SK-N-SH (cell line): Measurements from ENCODE around the gene PRPF40A. TPM values are rescaled to one million over a fixed set of nuclear protein-coding genes. Genes with fewer than 3 reads are reported as not detected.

Source experiments
- CTCF ChIA-PET: fragments of 300-600, 350-600 bp; formaldehyde crosslinking; extraction: SDS; loops from one replicate; lab custom pipeline; 2021; lab: Yijun Ruan, JAX
- POLR2A ChIA-PET: fragments of 350-600 bp; sonication (Branson Sonifier 250); formaldehyde crosslinking; extraction: SDS; loops from one replicate; lab custom pipeline; 2020; ENCODE audit warnings: antibody characterized with exemption, inconsistent platforms; lab: Yijun Ruan, JAX
- DNase-seq: peaks from one replicate; pipeline ENCODE4 v3.0.0; 2012
- H2AFZ ChIP-seq: fragments of 200-600 bp; sonication (generic); 2 replicates; pipeline ENCODE4 v1.8.1; 2016; ENCODE audit warnings: antibody characterized with exemption, mild to moderate bottlenecking, low read depth
- H3F3A ChIP-seq: fragments of 200-600 bp; sonication (generic); replicated peaks from 2 replicates; pipeline ENCODE3; 2016; ENCODE audit warnings: antibody characterized with exemption, mild to moderate bottlenecking; ENCODE audit not compliant: insufficient read depth
- H3K27ac ChIP-seq, 2 experiments: fragments of 200-500 bp in 1 of 2; fragments of 200-600 bp in 1 of 2; sonication (Bioruptor generic) in 1 of 2; sonication (generic), shearing (Covaris generic) in 1 of 2; 2 replicates each; pipeline versions ENCODE4 v1.5.1 to v1.6.1; 2014 to 2016; ENCODE audit warnings: low read depth in 2 of 2, inconsistent platforms in 1 of 2, low read length in 1 of 2, mild to moderate bottlenecking in 1 of 2, mixed read lengths in 1 of 2
- H3K27me3 ChIP-seq: fragments of 200-600 bp; sonication (generic), shearing (Covaris generic); 2 replicates; pipeline ENCODE4 v1.6.1; 2016; ENCODE audit warnings: mixed run types; ENCODE audit not compliant: insufficient read depth
- H3K36me3 ChIP-seq, 2 experiments: fragments of 200-500 bp in 1 of 2; fragments of 200-600 bp in 1 of 2; sonication (Bioruptor generic) in 1 of 2; sonication (generic) in 1 of 2; replicated peaks in 1 of 2; 2 replicates each; pipeline versions ENCODE3 to v1.5.1; 2014 to 2016; ENCODE audit warnings: low read length in 1 of 2, mild to moderate bottlenecking in 1 of 2; ENCODE audit not compliant: insufficient read depth in 2 of 2, control insufficient read depth in 1 of 2
- H3K4me1 ChIP-seq, 2 experiments: fragments of 200-500 bp in 1 of 2; fragments of 200-600 bp in 1 of 2; sonication (Bioruptor generic) in 1 of 2; sonication (generic), shearing (Covaris generic) in 1 of 2; 2 replicates each; pipeline versions ENCODE4 v1.5.1 to v1.6.1; 2014 to 2016; ENCODE audit warnings: low read depth in 1 of 2, low read length in 1 of 2, mixed run types in 1 of 2; ENCODE audit not compliant: insufficient read depth in 2 of 2, control insufficient read depth in 1 of 2
- H3K4me2 ChIP-seq: fragments of 200-600 bp; sonication (generic), shearing (Covaris generic); 2 replicates; pipeline ENCODE4 v1.6.1; 2017; ENCODE audit warnings: mixed run types
- H3K4me3 ChIP-seq, 2 experiments: fragments of 200-500 bp in 1 of 2; fragments of 200-600 bp in 1 of 2; sonication (Bioruptor generic) in 1 of 2; sonication (generic), shearing (Covaris generic) in 1 of 2; 2 replicates each; pipeline versions ENCODE4 v1.5.1 to v1.8.1; 2014 to 2016; ENCODE audit warnings: low read depth in 2 of 2, inconsistent platforms in 1 of 2, low read length in 1 of 2, mild to moderate bottlenecking in 1 of 2, mixed read lengths in 1 of 2, moderate library complexity in 1 of 2
- H3K79me2 ChIP-seq: fragments of 200-600 bp; sonication (generic); 2 replicates; pipeline ENCODE4 v1.8.1; 2017; ENCODE audit warnings: mild to moderate bottlenecking; ENCODE audit not compliant: insufficient read depth
- H3K9ac ChIP-seq: fragments of 200-600 bp; sonication (generic); 2 replicates; pipeline ENCODE4 v1.6.1; 2017; ENCODE audit warnings: mixed run types
- H3K9me2 ChIP-seq: fragments of 200-600 bp; sonication (generic); 2 replicates; pipeline ENCODE4 v1.6.1; 2017; ENCODE audit warnings: mixed run types
- H3K9me3 ChIP-seq: fragments of 200-600 bp; sonication (generic); 2 replicates; pipeline ENCODE4 v1.6.1; 2017; ENCODE audit warnings: mixed run types, mild to moderate bottlenecking, moderate library complexity
- H4K20me1 ChIP-seq: fragments of 200-600 bp; sonication (generic); 2 replicates; pipeline ENCODE4 v1.6.1; 2017; ENCODE audit warnings: mild to moderate bottlenecking, mixed run types; ENCODE audit not compliant: insufficient read depth
- GATA2 ChIP-seq: sonication (generic); formaldehyde crosslinking; IDR thresholded peaks from 2 replicates; pipeline ENCODE4 v1.5.0; 2020; ENCODE audit warnings: mild to moderate bottlenecking, missing genetic modification reagents
- MEF2A ChIP-seq: IDR thresholded peaks from 2 replicates; pipeline ENCODE4 v1.4.0; 2012; ENCODE audit warnings: low read depth, borderline replicate concordance
- MXI1 ChIP-seq: IDR thresholded peaks from 2 replicates; pipeline ENCODE4 v1.6.1; 2012; ENCODE audit warnings: mild to moderate bottlenecking, low read depth, low read length, improper control_type of control experiment
- RFX5 ChIP-seq: IDR thresholded peaks from 2 replicates; pipeline ENCODE4 v1.6.1; 2012; ENCODE audit warnings: mild to moderate bottlenecking, improper control_type of control experiment, low read length
- WGBS: methylation state at CpG from one replicate; pipeline ENCODE4 v1.1.6; 2017; ENCODE audit warnings: low lambda C conversion rate; 5-methylcytosine and 5-hydroxymethylcytosine counted together
- polyA plus RNA-seq, 3 experiments: library from polyadenylated mRNA; depleted of rRNA; stranded (reverse); fragments of >200 nt; gene quantifications; 2 replicates each; pipeline ENCODE4 v1.2.3, GENCODE V29; 2012
- TF ChIP-seq, protein P1 (sequence below): fragments of 200-600 bp; sonication (generic); IDR thresholded peaks from 2 replicates; pipeline ENCODE4 v1.6.1; 2017; ENCODE audit warnings: antibody characterized with exemption, mild to moderate bottlenecking, moderate library complexity
- TF ChIP-seq, protein P2 (sequence below): IDR thresholded peaks from 2 replicates; pipeline ENCODE4; 2012
- TF ChIP-seq, protein P3 (sequence below): fragments of 150-350 bp; IDR thresholded peaks from 2 replicates; pipeline ENCODE4 v1.6.1; 2017; ENCODE audit warnings: antibody characterized with exemption, low read length, low read depth, borderline replicate concordance

Gene PRPF40A
- polyA plus RNA-seq, 1 of the 3 experiments (the other 2 are of a cell fraction), result 55.8 TPM

DNA sequence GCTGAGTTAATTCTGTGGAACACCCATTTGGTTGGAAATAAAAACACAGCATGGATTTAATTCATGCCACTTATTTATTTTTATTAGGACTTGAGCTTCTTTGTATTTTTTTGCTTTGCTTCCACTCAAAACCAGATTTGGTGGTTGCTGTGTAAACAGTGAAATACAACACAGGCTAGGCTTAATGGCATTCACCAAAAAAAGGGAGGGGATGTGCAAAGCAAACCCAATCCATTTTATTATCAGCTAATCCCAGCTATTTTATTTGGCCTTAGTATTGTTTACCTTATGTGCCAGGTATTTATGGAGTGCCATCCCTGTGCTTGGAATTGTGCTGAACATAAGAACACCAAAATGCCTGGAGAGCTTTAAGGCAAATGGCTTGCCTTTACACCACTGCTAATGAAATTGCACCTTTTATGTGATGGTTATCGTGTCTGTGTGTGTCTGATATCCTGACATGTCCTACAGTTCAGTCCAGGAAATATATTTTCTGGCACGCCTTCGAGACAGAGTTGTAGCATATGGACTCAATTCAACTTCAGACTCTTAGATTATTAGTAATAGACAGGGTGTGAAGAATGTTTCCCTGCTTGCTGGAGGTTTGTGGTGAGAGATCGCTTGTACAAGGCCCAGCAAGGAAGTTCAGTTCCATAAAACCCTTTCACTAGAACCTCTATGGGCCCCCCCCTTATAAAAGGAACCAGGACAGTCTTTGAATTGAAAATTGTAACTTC, 99.6 kb downstream of the PRPF40A start:
- ChIA-PET CTCF (interaction anchor here (0.6 to 4.5 kb wide), 7 partner anchors 9 to 442 kb away, joined by 3 to 28 read pairs (median 4); partner anchors contain the start of gene STAM2), POLR2A (no interaction called here)
- Histone ChIP-seq H3K27ac (peak overlapping the region in 1 of 2 experiments; percentile 53; a peak in 2 of 4 replicates), H3K27me3 (no peaks in the 10 kb centered on the region), H3K9ac (no peak overlapping the region), H3K4me1 (peaks cover 0 to 12% of the 10 kb centered on the region in 2 experiments; a peak in 2 of 4 replicates), H3K79me2 (no peaks in the 10 kb centered on the region), H3K9me3 (no peaks in the 10 kb centered on the region), H2AFZ (no peak overlapping the region), H3K36me3 (peaks cover 9 to 64% of the 10 kb centered on the region in 2 experiments), H3K9me2 (no peaks in the 10 kb centered on the region), H4K20me1 (no peaks in the 10 kb centered on the region), H3F3A (no peaks in the 10 kb centered on the region), H3K4me2 (no peak overlapping the region), H3K4me3 (no peak overlapping the region)
- TF ChIP-seq, protein P1, sequence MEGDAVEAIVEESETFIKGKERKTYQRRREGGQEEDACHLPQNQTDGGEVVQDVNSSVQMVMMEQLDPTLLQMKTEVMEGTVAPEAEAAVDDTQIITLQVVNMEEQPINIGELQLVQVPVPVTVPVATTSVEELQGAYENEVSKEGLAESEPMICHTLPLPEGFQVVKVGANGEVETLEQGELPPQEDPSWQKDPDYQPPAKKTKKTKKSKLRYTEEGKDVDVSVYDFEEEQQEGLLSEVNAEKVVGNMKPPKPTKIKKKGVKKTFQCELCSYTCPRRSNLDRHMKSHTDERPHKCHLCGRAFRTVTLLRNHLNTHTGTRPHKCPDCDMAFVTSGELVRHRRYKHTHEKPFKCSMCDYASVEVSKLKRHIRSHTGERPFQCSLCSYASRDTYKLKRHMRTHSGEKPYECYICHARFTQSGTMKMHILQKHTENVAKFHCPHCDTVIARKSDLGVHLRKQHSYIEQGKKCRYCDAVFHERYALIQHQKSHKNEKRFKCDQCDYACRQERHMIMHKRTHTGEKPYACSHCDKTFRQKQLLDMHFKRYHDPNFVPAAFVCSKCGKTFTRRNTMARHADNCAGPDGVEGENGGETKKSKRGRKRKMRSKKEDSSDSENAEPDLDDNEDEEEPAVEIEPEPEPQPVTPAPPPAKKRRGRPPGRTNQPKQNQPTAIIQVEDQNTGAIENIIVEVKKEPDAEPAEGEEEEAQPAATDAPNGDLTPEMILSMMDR, result no peak
- peak; percentile 53; the same call in 1 of the 2 replicates for TF ChIP-seq GATA2 (CRISPR knock-in tag)
- WGBS, result 93% methylated on average over 4 of the region's 4 CpGs
- no peak for DNase-seq

DNA sequence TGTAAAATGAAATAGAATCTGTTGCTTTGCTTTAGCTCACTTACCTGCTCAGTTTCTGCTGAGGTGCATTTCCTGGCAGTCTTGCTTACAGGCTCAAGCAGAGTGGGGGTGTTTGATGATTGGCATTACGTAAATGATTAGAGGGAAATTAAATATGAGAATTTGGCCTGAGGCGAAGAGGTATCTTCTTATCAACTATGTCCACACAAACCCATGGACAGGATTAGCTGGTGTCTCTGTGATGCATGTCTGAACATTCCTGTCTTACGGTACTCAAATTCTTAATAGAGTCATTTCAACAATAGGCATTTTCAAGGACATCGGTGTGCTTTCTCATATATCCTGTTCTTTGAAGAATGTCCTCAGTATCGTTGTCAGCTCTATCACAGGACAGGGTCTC, 102.1 kb downstream of the PRPF40A start:
- Histone ChIP-seq H3K27me3 (no peaks in the 10 kb centered on the region), H2AFZ (no peak overlapping the region), H3K79me2 (no peaks in the 10 kb centered on the region), H3K4me1 (peaks cover 9 to 12% of the 10 kb centered on the region in 2 experiments; a peak in 3 of 4 replicates), H3F3A (no peaks in the 10 kb centered on the region), H3K9me3 (no peaks in the 10 kb centered on the region), H3K9me2 (no peaks in the 10 kb centered on the region), H3K36me3 (peaks cover 7 to 46% of the 10 kb centered on the region in 2 experiments), H4K20me1 (no peaks in the 10 kb centered on the region), H3K4me2 (no peak overlapping the region), H3K9ac (no peak overlapping the region), H3K4me3 (no peak overlapping the region), H3K27ac (no peak overlapping the region)
- CTCF ChIA-PET, result interaction anchor here (1.6 to 4.5 kb wide), 4 partner anchors 11 to 579 kb away, joined by 4 to 24 read pairs (median 8); partner anchors contain the start of gene STAM2
- TF ChIP-seq, protein P1, result no peak
- TF ChIP-seq, protein P2, sequence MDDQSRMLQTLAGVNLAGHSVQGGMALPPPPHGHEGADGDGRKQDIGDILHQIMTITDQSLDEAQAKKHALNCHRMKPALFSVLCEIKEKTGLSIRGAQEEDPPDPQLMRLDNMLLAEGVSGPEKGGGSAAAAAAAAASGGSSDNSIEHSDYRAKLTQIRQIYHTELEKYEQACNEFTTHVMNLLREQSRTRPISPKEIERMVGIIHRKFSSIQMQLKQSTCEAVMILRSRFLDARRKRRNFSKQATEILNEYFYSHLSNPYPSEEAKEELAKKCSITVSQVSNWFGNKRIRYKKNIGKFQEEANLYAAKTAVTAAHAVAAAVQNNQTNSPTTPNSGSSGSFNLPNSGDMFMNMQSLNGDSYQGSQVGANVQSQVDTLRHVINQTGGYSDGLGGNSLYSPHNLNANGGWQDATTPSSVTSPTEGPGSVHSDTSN, result no peak
- TF ChIP-seq MEF2A (no peak), MXI1 (no peak), RFX5 (no peak)
- TF ChIP-seq, protein P3, sequence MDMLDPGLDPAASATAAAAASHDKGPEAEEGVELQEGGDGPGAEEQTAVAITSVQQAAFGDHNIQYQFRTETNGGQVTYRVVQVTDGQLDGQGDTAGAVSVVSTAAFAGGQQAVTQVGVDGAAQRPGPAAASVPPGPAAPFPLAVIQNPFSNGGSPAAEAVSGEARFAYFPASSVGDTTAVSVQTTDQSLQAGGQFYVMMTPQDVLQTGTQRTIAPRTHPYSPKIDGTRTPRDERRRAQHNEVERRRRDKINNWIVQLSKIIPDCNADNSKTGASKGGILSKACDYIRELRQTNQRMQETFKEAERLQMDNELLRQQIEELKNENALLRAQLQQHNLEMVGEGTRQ, result no peak
- no peak for DNase-seq
- WGBS, result 94% methylated on average over 5 of the region's 5 CpGs
- POLR2A ChIA-PET, result interaction anchor here (0.9 kb wide), 1 partner anchor 8 kb away, joined by 5 read pairs; no protein-coding TSS in a partner anchor
